HG03159 (cell line): ENCODE results near the gene SLC66A1.

Experiments
- ATAC-seq: cut with Tn5 transposase; IDR thresholded peaks from one replicate; pipeline ENCODE4 v1.9.1; 2021; ENCODE audit warnings: mild to moderate bottlenecking, moderate library complexity; ENCODE audit not compliant: unreplicated experiment

Gene SLC66A1

DNA sequence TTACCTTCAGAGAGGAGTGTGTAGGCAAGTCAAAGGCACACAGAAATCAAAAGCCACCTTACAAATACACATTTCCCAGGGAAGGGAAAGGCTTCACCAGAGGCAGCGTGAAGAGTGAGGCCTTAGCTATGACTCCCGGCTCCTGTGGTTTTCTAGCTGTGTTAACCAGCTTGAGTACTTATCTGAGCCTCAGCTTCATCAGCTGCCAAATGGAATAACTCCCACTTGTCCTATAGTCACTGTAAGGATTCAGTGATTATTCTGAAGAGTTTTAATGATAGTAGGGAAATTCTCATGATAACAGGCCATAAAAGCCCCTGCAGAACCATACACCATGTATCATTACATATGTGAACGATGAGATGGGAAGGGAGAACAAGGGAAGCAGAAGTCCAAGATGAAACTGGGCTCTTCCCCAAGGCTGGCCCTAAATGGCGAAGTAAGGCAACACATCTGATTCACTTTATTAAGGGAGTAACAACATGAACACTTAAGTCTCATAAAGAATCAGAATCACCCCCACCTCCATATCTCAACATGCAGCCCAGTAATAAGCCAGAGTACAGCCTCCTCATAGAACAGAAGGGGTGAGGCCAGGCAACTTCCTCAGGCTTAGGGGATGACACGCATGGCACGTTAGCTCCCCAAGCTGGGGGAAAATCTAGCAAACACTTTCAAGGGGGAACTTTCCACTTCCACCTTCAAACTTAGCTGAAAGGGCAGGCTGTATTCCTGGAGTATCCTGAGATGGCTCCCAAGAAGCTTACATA, 63.7 kb downstream of the SLC66A1 start:
- ATAC-seq, result no peak

DNA sequence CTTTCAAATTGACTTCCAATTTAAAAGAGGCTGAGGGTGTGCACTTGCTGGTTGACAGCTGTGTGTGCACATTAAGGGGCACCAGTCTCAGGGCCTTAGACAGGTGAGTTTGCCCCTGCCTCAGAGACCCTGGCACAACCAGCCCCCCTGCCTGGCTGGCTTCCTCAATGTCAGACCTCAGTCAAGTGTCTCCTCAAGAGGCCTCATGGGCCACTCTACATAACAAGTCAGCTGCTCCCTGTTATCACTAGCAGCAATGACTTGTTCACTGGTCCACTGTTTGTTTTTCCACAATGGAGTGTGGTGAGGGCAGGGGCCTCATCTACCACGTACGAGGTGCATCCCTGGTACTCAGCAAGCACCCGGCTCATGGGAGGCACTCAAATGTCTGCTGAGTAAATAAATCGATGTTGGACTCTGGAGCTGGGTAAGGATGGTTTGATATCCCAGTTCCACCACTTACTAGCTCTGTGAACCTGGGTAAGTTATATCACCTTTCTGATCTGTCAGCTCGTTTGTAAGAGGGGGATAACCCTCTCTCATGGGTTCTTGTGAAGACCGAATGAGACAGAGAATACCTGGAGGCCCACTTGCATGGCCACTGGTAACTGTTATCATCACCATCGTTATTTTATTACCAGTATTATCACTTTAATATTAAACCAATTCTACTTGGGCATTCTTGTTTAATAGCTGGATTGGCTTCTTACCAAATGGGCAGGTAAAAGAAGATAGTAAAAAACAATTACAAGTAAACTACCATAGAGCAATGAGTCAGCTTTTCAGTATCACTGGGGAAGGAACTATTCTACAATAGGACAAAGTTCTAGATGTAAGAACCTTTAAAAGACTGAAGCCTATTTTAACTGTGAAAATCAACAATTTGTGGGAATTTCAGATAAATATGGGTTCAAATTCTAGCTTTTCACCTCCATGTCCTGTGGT, 64.6 kb downstream of the SLC66A1 start:
- ATAC-seq, result no peak

DNA sequence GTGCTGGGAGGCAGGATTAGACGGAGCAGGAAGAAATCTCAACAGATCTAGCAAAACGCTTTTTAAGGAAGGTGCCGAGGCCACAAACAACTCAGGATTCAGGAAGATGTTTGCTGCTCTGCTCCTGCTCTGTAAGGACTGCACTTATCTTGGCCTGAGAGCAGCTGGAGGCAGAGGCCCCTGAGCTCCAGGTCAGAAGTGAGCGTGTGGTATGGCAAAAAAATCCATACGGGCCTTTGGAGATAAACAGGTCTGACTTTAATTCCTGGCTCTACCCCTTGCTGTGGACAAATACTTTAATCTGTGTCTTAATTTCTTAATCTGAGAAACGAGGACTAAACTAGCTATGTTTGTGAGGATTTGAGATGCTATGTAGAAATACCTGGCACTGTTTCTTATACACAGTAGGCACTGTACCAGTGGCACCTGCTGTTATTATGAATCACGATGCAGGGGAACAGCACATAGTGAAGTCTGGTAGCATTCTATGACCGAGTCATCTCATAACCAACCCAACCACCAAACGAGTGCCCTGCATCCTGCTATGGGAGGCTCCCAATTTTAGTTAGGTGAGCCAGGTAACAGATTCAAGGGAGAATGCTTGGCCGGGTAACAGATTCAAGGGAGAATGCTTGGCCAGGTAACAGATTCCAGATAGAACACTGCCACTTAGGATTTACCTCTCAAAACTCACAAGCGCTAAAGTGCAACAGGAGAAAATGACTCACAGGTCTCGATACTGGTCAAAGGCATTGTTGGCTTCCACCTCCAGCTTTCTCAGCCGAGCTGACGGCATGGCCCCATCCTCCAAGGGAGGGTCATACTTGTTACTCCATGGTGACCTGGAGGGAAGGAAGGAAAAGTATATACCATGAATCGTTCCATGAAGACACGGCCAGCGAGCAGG, 65.9 kb downstream of the SLC66A1 start:
- ATAC-seq, result no peak
